ENCODE measurements around the gene ALPL. TPM values are rescaled to one million over a fixed set of nuclear protein-coding genes. Genes with fewer than 3 reads are reported as not detected.

The ALPL gene
- total and polyA plus RNA-seq, 9 of the 15 experiments (the other 6 are each of a cell fraction or from before 2014, with no cell fraction given) = 0.04 to 0.38 (median 0.18) TPM; not detected in 4

DNA sequence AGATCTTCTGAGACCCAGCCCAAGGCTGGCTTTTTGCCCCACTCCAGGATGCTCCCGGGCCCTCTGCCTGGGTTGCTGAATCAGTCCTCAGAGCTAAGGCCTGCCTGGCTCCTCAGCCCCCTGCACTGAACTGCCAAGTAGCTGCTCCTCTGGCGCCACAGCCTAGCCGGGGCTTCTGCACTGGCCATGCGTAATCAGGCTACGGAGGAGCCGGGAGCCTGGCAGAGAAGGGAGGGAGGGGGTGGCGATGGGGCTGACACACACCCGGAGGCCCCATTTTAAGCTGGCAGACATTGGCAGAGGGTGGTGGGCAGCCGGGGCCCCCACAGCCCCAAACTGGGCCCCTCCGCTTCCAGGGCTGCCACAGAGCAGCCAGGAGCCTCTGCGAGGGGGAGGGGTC is 38.7 kb downstream of the ALPL start:
- H3K9me1 ChIP-seq (ENCODE audit: control insufficient read depth, insufficient read depth, low read length) = no peaks in the 10 kb centered on the region
- no peaks in the 10 kb centered on the region for H4K20me1 ChIP-seq (replicated peaks; ENCODE audit: control insufficient read depth, insufficient read depth, low read length)
- H3K79me2 ChIP-seq (ENCODE audit: control insufficient read depth, insufficient read depth, low read length) = no peaks in the 10 kb centered on the region
- DNase-seq (ENCODE audit: extremely low read depth in 1 of 4, low spot score in 3 of 4) (no peak), FAIRE-seq (no peak), ATAC-seq (no peak)
- no peak overlapping the region for H3K9ac ChIP-seq (ENCODE audit: insufficient read depth in 1 of 2, low read depth in 2 of 2, low read length in 2 of 2)
- H2AFZ ChIP-seq (ENCODE audit: low read depth, low read length) = no peak overlapping the region
- POLR2A ChIA-PET = interaction anchor here (0.5 to 1.5 kb wide), 8 partner anchors 10 to 119 kb away, joined by 3 to 4 read pairs (median 3); no protein-coding TSS in a partner anchor
- no peak overlapping the region for H3K4me2 ChIP-seq (ENCODE audit: insufficient read depth, low read length)
- H3K4me1 ChIP-seq (replicated peaks in 1 of 2; ENCODE audit: control insufficient read depth in 2 of 2, insufficient read depth in 2 of 2, low read length in 2 of 2) = peaks cover 2 to 14% of the 10 kb centered on the region in 2 experiments
- peaks cover 36 to 66% of the 10 kb centered on the region in 2 experiments for H3K27me3 ChIP-seq (ENCODE audit: control insufficient read depth in 2 of 2, insufficient read depth in 2 of 2, low read length in 2 of 2)
- H3K36me3 ChIP-seq (ENCODE audit: control insufficient read depth, insufficient read depth, low read length) = no peaks in the 10 kb centered on the region
- H3K27ac ChIP-seq (ENCODE audit: extremely low read depth, low read depth, low read length) = no peak overlapping the region
- H3K4me3 ChIP-seq = no peak overlapping the region
- in situ Hi-C loops (cut with MboI) (no loop called here), intact Hi-C loops (cut with micrococcal nuclease) (no loop called here)
- 11% methylated on average over 10 of the region's 11 CpGs for WGBS (ENCODE audit: insufficient coverage, low coverage, missing lambda C conversion rate)
- CTCF ChIA-PET (ENCODE audit: low intra/inter-chr PET ratio) = no interaction called here
- BruUV-seq (replicated peaks) = no TSS peak
- no peaks in the 10 kb centered on the region for H3K9me3 ChIP-seq (replicated peaks; ENCODE audit: control insufficient read depth, insufficient read depth, low read depth, low read length)
- no peak for TF ChIP-seq PCBP2 (IDR thresholded peaks at IDR 0.05; ENCODE audit: low read depth, low read length, poor library complexity, severe bottlenecking)
- no peak for TF ChIP-seq ZZZ3 (IDR thresholded peaks at IDR 0.05)
- TF ChIP-seq BDP1 (IDR thresholded peaks at IDR 0.05; ENCODE audit: insufficient read depth, insufficient read length) = no peak
- no peak for TF ChIP-seq ZNF408 (CRISPR knock-in tag; IDR thresholded peaks at IDR 0.05; ENCODE audit: low read depth)
- TF ChIP-seq DDX20 (tag; IDR thresholded peaks at IDR 0.05; ENCODE audit: low read depth) = no peak
- TF ChIP-seq CREB1 (IDR thresholded peaks at IDR 0.05) = no peak
- no peak for TF ChIP-seq CREB1 (CRISPR knock-in tag; IDR thresholded peaks at IDR 0.05)
- TF ChIP-seq ZKSCAN8 (CRISPR knock-in tag; IDR thresholded peaks at IDR 0.05) = no peak
- no peak for TF ChIP-seq CSDE1 (IDR thresholded peaks at IDR 0.05)
- no peak for TF ChIP-seq TEAD2 (tag; IDR thresholded peaks at IDR 0.05)
- TF ChIP-seq, protein P1, sequence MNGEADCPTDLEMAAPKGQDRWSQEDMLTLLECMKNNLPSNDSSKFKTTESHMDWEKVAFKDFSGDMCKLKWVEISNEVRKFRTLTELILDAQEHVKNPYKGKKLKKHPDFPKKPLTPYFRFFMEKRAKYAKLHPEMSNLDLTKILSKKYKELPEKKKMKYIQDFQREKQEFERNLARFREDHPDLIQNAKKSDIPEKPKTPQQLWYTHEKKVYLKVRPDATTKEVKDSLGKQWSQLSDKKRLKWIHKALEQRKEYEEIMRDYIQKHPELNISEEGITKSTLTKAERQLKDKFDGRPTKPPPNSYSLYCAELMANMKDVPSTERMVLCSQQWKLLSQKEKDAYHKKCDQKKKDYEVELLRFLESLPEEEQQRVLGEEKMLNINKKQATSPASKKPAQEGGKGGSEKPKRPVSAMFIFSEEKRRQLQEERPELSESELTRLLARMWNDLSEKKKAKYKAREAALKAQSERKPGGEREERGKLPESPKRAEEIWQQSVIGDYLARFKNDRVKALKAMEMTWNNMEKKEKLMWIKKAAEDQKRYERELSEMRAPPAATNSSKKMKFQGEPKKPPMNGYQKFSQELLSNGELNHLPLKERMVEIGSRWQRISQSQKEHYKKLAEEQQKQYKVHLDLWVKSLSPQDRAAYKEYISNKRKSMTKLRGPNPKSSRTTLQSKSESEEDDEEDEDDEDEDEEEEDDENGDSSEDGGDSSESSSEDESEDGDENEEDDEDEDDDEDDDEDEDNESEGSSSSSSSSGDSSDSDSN (IDR thresholded peaks at IDR 0.05; ENCODE audit: borderline replicate concordance in 1 of 2, low read depth in 2 of 2, low read length in 2 of 2) = no peak
- no peak for TF ChIP-seq HDAC2 (IDR thresholded peaks at IDR 0.05)
- no peak for TF ChIP-seq TFE3 (CRISPR knock-in tag; IDR thresholded peaks at IDR 0.05)
- TF ChIP-seq, protein P2, sequence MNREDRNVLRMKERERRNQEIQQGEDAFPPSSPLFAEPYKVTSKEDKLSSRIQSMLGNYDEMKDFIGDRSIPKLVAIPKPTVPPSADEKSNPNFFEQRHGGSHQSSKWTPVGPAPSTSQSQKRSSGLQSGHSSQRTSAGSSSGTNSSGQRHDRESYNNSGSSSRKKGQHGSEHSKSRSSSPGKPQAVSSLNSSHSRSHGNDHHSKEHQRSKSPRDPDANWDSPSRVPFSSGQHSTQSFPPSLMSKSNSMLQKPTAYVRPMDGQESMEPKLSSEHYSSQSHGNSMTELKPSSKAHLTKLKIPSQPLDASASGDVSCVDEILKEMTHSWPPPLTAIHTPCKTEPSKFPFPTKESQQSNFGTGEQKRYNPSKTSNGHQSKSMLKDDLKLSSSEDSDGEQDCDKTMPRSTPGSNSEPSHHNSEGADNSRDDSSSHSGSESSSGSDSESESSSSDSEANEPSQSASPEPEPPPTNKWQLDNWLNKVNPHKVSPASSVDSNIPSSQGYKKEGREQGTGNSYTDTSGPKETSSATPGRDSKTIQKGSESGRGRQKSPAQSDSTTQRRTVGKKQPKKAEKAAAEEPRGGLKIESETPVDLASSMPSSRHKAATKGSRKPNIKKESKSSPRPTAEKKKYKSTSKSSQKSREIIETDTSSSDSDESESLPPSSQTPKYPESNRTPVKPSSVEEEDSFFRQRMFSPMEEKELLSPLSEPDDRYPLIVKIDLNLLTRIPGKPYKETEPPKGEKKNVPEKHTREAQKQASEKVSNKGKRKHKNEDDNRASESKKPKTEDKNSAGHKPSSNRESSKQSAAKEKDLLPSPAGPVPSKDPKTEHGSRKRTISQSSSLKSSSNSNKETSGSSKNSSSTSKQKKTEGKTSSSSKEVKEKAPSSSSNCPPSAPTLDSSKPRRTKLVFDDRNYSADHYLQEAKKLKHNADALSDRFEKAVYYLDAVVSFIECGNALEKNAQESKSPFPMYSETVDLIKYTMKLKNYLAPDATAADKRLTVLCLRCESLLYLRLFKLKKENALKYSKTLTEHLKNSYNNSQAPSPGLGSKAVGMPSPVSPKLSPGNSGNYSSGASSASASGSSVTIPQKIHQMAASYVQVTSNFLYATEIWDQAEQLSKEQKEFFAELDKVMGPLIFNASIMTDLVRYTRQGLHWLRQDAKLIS (CRISPR knock-in tag; IDR thresholded peaks at IDR 0.05) = no peak
- TF ChIP-seq, protein P3, sequence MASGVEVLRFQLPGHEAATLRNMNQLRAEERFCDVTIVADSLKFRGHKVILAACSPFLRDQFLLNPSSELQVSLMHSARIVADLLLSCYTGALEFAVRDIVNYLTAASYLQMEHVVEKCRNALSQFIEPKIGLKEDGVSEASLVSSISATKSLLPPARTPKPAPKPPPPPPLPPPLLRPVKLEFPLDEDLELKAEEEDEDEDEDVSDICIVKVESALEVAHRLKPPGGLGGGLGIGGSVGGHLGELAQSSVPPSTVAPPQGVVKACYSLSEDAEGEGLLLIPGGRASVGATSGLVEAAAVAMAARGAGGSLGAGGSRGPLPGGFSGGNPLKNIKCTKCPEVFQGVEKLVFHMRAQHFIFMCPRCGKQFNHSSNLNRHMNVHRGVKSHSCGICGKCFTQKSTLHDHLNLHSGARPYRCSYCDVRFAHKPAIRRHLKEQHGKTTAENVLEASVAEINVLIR (CRISPR knock-in tag; IDR thresholded peaks at IDR 0.05) = no peak
